Ureter (tissue), 1 donor: ENCODE results near the gene SELENOV. TPM values are rescaled to one million over a fixed set of nuclear protein-coding genes. Genes with fewer than 3 reads are reported as not detected.

Source experiments
- DNase-seq: peaks from one replicate; pipeline ENCODE4 v3.0.0-alpha.2; 2020; ENCODE audit warnings: low spot score
- total RNA-seq: library from RNA; stranded (reverse); gene quantifications from one replicate; pipeline ENCODE4 v1.2.4, GENCODE V29; 2023
- donor health status: DM: yes; HTN: yes; CAD: no.

SELENOV gene
- total RNA-seq, 1 donor from 2014 or later, result not detected

- DNase-seq, result no peak
Measured at GRCh38 chr19:39494661-39495060, 20.3 kb upstream of the SELENOV start.

GRCh38 chr19:39496063-39496462, 18.9 kb upstream of the SELENOV start:
- DNase-seq, result no peak

- no peak for DNase-seq
Measured at GRCh38 chr19:39497701-39497995, 17.3 kb upstream of the SELENOV start.

- DNase-seq, result no peak
Measured at GRCh38 chr19:39497996-39498797, 16.7 kb upstream of the SELENOV start.

GRCh38 chr19:39498798-39499642, 15.9 kb upstream of the SELENOV start, which contains the start of gene DLL3:
Gene DLL3 (plus strand): TSS chr19:39498947. CDS start chr19:39498975, 28 bp downstream.
- no peak for DNase-seq

GRCh38 chr19:39499932-39500331, 15.0 kb upstream of the SELENOV start:
- no peak for DNase-seq

GRCh38 chr19:39500543-39500942, 14.4 kb upstream of the SELENOV start:
- no peak for DNase-seq

- no peak for DNase-seq
Measured at GRCh38 chr19:39501340-39501739, 13.6 kb upstream of the SELENOV start.

GRCh38 chr19:39502640-39503417, 12.1 kb upstream of the SELENOV start:
- no peak for DNase-seq

GRCh38 chr19:39506598-39506943, 8.4 kb upstream of the SELENOV start:
- DNase-seq, result no peak

GRCh38 chr19:39506944-39507714, 7.8 kb upstream of the SELENOV start:
- no peak for DNase-seq

- no peak for DNase-seq
Measured at GRCh38 chr19:39507715-39508364, 7.1 kb upstream of the SELENOV start.

- no peak for DNase-seq
Measured at GRCh38 chr19:39508629-39509028, 6.3 kb upstream of the SELENOV start.

GRCh38 chr19:39509233-39509632, 5.7 kb upstream of the SELENOV start:
- no peak for DNase-seq

- no peak for DNase-seq
Measured at GRCh38 chr19:39512988-39513387, 2.0 kb upstream of the SELENOV start.

- DNase-seq, result no peak
Measured at GRCh38 chr19:39515551-39516191, 732 bp downstream of the SELENOV start.

GRCh38 chr19:39516270-39516669, 1.3 kb downstream of the SELENOV start:
- no peak for DNase-seq

- DNase-seq, result no peak
Measured at GRCh38 chr19:39517432-39517831, 2.5 kb downstream of the SELENOV start.

- no peak for DNase-seq
Measured at GRCh38 chr19:39518458-39518857, 3.5 kb downstream of the SELENOV start.

- DNase-seq, result no peak
Measured at GRCh38 chr19:39518975-39519374, 4.0 kb downstream of the SELENOV start.
